HG03095 (cell line): ENCODE data around the gene FSTL4.
"Not testable (repeated sequence)": the region's sequence is repeated elsewhere in the genome, so short reads cannot be mapped to it uniquely, and the experiment has no call there.

ENCODE experiments used
- ATAC-seq: cut with Tn5 transposase; IDR thresholded peaks from one replicate; pipeline ENCODE4 v1.9.1; 2021; ENCODE audit warnings: moderate library complexity; ENCODE audit not compliant: unreplicated experiment

Gene FSTL4

GRCh38 chr5:133205204-133205603 is 407.1 kb downstream of the FSTL4 start:
- ATAC-seq: no peak

- no peak for ATAC-seq
These were observed 408.7 kb downstream of the FSTL4 start for GRCh38 chr5:133203317-133204305.

- ATAC-seq: no peak
These were observed 410.2 kb downstream of the FSTL4 start for GRCh38 chr5:133202066-133202665.

GRCh38 chr5:133201310-133201709 is 411.0 kb downstream of the FSTL4 start:
- ATAC-seq: no peak

- ATAC-seq: no peak
These were observed 412.1 kb downstream of the FSTL4 start for GRCh38 chr5:133200256-133200655.

- ATAC-seq: no peak
These were observed 412.7 kb downstream of the FSTL4 start for GRCh38 chr5:133199417-133200178.

GRCh38 chr5:133198511-133198910 is 413.8 kb downstream of the FSTL4 start:
- no peak for ATAC-seq

- no peak for ATAC-seq
These were observed 415.8 kb downstream of the FSTL4 start for GRCh38 chr5:133196441-133197085.

- no peak for ATAC-seq
These were observed 417.1 kb downstream of the FSTL4 start for GRCh38 chr5:133195250-133195649.

- no peak for ATAC-seq
These were observed 418.5 kb downstream of the FSTL4 start for GRCh38 chr5:133193794-133194193.

- no peak for ATAC-seq
These were observed 419.6 kb downstream of the FSTL4 start for GRCh38 chr5:133192716-133193115.

GRCh38 chr5:133189881-133190280 is 422.5 kb downstream of the FSTL4 start:
- no peak for ATAC-seq

- no peak for ATAC-seq
These were observed 432.9 kb downstream of the FSTL4 start for GRCh38 chr5:133179405-133179804.

- not testable (repeated sequence) for ATAC-seq
These were observed 441.5 kb downstream of the FSTL4 start for GRCh38 chr5:133170756-133171387.

GRCh38 chr5:133164759-133165158 is 447.6 kb downstream of the FSTL4 start:
- no peak for ATAC-seq

GRCh38 chr5:133163839-133164238 is 448.5 kb downstream of the FSTL4 start:
- no peak for ATAC-seq

GRCh38 chr5:133159543-133159942 is 452.8 kb downstream of the FSTL4 start:
- no peak for ATAC-seq

GRCh38 chr5:133155326-133155969 is 456.9 kb downstream of the FSTL4 start:
- ATAC-seq: no peak

- ATAC-seq: no peak
These were observed 457.9 kb downstream of the FSTL4 start for GRCh38 chr5:133154274-133155075.
